Amniotic epithelial cell (primary cell): ENCODE data around the gene REEP6.
A peak's percentile ranks its signal among the peaks of the same experiment; 100 is the strongest.

Experiments used
- DNase-seq: peaks from one replicate; pipeline ENCODE4 v3.0.0-alpha.2; 2010; ENCODE audit warnings: low read depth

Gene REEP6

GRCh38 chr19:1491114-1491848 is at the start of gene REEP6:
TSS of gene REEP6 (plus strand) at chr19:1491181. CDS start at chr19:1491270, 89 bp downstream.
- no peak for DNase-seq

- DNase-seq = no peak
Observed at GRCh38 chr19:1441677-1442438, 49.1 kb upstream of the REEP6 start.

- no peak for DNase-seq
Observed at GRCh38 chr19:1445185-1445931, 45.6 kb upstream of the REEP6 start.

GRCh38 chr19:1445932-1446712 is 44.9 kb upstream of the REEP6 start:
- no peak for DNase-seq

- no peak for DNase-seq
Observed at GRCh38 chr19:1446713-1447481, 44.1 kb upstream of the REEP6 start.

GRCh38 chr19:1447504-1447903 is 43.5 kb upstream of the REEP6 start:
- no peak for DNase-seq

GRCh38 chr19:1447944-1448343 is 43.0 kb upstream of the REEP6 start:
- no peak for DNase-seq

- DNase-seq = no peak
Observed at GRCh38 chr19:1449467-1450442, 41.2 kb upstream of the REEP6 start, which contains the start of gene APC2. TSS of gene APC2 (plus strand) at chr19:1450121. CDS start at chr19:1453002, 2,881 bp downstream.

GRCh38 chr19:1450735-1451731 is 39.9 kb upstream of the REEP6 start:
- DNase-seq = no peak

GRCh38 chr19:1451916-1452801 is 38.8 kb upstream of the REEP6 start:
- DNase-seq = no peak

- DNase-seq = no peak
Observed at GRCh38 chr19:1452802-1453524, 38.0 kb upstream of the REEP6 start.

GRCh38 chr19:1453525-1454364 is 37.2 kb upstream of the REEP6 start:
- DNase-seq = no peak

- no peak for DNase-seq
Observed at GRCh38 chr19:1455002-1455335, 36.0 kb upstream of the REEP6 start.

GRCh38 chr19:1455336-1456120 is 35.5 kb upstream of the REEP6 start:
- DNase-seq = peak; percentile 45
